ENCODE results near the gene FUT6. TPM values are rescaled to one million over a fixed set of nuclear protein-coding genes. Genes with fewer than 3 reads are reported as not detected.

FUT6 gene
- polyA plus RNA-seq, 1 donor: 13.4 TPM

DNA sequence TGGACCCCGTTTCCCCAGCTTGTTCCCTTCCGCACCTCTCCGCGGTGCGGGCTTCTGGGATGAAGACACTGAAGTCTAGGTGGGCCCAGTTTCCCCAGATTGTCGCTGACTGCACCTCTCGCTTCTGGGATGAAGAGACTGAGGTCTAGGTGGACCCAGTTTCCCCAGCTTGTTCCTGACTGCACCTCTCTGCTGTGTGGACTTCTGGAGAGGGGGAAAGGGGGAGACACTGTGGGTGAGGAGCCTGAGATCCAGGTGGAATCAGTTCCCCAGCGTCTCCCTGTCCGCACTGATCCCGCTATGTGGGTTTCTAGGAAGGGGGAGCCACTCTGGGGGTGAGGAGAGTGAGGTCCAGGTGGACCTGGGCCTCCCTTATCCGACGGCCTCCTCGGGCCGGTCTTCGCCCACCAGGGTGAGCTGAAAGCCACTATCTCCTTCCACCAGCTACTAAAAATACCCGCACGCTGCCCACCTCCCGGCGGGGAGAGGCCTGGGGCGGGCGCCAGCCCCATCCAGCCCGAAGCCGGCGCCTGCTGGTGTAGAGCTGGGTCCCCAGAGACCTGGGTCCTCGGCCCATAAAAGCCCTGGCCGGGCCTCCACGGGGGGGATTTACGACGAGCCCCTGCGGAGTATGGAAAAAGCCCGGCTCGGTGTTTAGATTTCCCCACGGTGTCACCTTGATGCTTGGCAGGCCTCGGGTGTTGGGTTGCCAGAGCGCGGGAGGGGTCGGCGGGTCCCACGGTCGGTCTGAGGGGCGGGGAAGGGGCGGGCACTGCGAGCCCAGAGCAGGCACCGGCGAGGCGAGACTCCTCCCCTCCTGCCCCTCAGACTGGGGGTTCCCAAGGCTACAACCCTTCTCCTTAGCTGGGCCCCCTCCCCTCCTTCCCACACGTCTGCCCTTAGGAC, 10.6 kb downstream of the FUT6 start:
- DNase-seq: peak; percentile 87

DNA sequence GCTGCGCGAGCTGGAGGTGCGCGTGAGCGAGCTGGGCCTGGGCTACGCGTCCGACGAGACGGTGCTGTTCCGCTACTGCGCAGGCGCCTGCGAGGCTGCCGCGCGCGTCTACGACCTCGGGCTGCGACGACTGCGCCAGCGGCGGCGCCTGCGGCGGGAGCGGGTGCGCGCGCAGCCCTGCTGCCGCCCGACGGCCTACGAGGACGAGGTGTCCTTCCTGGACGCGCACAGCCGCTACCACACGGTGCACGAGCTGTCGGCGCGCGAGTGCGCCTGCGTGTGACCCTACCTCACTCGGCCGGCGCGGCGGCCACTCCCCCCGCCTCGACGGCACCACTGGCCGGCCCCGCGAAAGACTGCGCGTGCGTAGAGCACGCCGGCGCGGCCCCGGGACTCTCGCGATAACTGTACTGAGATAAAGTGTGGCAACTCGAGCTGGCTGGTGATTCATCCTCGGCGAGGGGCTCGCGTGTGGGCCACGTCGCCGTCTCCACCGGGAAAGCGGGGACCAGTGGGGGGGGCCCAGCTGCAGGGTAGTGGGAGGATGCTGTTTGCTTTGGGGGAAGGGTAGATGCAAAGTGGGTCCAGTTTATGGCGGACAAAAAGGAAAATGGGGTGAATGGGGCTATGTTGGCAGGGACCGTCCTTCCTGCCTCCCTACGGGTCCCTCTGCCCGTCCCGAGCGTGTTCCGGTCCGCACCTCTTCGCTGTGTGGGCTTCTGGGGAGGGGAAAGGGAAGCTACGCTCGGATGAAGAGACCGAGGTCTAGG, 11.4 kb downstream of the FUT6 start:
- peak; percentile 93 for DNase-seq

DNA sequence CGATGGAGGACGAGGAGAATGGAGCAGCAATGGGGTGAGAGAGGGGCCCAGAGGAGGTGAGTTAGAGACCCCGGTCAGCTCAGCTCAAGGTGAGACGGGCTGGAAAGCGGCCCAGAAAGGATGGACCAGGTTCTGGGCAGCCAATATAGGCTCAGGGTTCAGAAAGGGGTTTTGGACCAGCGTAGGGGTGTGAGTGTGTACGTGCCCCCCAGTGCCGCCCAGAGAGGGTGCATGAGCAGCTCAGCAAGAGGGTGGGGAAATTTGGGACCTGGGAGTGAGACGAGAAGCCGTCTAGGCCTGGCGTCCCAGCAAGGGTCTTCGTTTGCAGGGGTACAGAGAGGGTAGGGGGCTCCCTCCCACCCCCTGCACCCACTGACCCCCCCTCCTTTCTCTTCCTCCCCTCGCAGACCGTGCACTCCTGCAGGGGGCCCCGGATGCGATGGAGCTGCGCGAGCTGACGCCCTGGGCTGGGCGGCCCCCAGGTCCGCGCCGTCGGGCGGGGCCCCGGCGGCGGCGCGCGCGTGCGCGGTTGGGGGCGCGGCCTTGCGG, 12.1 kb downstream of the FUT6 start:
- DNase-seq: no peak

DNA sequence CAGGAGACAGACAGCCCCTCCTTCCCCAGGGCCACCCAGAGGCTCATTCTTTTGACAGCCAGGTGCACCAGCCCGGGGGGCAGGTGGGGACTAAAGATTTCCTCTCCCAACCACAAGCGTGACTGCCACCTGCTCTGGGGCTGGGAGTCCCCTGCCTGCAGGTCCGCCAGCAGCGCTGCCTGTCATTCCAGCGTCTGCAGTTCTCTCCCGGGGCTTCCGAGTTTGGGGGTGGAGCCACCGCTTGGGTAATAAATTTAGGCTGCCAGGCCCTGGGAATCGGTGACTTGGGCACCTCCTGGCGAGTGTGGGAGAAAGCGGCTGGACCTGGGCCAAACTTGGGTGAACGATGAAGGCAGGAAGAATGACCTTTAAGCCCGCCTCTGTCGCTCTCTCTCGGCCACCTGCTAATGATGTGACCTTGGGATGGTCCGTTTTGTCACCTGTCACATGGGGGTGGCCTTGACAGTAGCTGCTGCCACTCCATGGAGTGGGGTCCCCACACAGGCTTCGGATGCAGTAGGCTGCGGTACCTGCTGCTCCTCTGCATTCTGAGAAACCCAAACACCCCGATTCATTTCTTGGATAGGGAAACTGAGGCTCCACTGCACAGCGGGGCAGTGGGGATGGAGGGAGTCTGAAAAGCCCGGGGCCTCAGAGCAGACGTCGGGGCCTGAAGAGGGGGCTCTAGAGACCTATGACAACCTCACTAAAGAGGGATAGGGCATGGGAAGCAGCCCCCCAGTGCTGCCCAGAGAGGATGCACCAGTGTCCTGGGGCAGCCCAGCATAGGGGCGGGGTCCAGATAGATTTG, 12.8 kb downstream of the FUT6 start:
- peak; percentile 82 for DNase-seq

DNA sequence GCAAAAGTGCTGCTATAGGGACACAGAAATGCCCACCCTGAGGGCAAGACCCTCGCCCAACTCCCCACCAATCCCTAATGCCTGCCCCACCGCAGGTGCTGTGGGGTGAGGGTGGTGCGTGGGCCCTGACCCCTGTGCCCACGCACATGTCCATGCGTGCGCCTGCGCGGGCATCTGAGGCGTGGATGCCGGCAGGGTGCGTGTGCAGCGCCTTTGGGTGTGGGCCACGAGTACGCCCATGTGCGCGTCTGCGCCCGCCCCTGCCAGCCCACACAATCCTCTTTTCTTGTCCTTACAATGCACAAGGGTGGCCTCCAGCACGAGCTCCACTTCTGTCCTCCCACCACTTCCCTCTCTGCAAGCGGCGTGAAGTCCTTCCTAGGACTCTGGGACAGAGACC, 14.3 kb downstream of the FUT6 start:
- no peak for DNase-seq

DNA sequence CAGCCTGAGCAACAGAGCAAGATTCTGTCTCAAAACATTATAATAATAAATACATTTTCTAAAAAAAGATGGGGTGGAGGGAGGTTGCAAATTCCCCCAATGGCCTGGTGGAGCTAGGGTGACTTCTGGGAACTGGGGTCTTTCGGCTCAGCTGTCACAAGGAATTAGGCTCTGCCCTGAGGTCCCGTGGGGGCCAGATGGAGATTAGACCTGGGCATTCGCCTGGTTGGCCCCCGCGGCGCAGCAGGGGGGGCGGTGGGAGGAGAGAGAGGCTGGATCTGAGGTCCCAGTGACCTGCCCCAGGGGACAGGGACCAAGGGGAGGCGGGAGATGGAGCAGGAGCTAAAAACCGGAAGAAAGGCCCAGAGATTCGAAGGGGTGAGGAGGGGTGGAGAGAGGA, 14.8 kb downstream of the FUT6 start:
- DNase-seq: no peak

DNA sequence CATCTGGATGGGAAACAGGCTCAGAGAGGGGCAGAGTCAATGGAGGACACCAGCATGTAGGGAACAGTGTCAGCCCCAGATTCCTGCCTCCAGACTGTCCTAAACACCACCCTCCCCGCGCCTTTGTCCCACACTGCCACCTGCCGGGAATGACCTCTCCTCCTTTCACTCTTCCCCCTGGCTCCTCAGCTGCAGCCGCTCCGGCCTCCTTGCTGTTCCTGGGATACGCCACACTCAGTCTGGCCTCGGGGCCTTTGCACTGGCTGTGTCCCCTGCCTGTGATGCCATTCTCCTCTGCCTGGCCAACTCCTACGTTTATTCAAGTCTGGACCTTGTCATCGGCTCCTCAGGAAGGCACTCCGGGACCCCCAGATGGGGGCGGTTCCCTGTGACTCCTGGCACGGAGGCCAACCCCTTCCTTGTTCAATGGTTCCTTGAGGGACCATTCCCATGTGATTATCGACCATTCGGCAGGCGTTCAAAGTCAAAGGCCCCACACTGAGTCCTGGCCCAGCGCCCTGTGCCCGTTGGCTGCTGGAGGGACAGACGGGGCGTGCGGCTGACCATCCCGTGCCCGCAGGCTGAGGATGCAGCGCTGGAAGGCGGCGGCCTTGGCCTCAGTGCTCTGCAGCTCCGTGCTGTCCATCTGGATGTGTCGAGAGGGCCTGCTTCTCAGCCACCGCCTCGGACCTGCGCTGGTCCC, 15.8 kb downstream of the FUT6 start:
- no peak for DNase-seq

DNA sequence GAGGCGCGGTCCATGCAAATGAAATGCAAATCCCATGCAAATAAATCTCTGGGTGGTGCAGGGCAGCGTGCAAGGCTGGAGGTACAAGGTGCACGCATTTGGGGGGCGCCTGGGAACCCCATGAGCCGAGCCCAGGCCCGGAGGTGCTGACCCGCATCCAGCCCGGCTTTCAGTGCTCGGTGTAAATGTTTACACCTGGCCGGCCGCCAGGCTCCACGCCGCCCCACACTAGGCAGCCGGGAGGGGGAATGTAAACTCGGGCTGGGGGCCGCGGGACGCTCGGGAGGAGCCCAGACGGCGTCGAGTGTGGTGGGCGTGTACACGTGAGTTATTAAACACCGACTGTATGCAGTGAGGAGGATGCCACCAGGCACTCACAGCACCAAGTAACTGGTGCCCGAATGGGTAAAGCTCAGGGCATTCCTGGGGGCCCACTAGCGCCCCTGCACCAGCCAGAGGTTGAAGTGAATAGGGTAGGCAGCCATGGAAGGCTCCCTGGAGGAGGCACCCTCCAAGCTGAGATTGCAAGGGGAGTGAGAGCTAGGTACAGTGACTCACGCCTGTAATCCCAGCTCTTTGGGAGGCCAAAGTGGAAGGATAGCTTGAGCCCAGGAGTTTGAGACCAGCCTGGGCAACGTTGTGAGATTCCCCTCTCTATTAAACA, 17.2 kb downstream of the FUT6 start:
- DNase-seq: no peak

DNA sequence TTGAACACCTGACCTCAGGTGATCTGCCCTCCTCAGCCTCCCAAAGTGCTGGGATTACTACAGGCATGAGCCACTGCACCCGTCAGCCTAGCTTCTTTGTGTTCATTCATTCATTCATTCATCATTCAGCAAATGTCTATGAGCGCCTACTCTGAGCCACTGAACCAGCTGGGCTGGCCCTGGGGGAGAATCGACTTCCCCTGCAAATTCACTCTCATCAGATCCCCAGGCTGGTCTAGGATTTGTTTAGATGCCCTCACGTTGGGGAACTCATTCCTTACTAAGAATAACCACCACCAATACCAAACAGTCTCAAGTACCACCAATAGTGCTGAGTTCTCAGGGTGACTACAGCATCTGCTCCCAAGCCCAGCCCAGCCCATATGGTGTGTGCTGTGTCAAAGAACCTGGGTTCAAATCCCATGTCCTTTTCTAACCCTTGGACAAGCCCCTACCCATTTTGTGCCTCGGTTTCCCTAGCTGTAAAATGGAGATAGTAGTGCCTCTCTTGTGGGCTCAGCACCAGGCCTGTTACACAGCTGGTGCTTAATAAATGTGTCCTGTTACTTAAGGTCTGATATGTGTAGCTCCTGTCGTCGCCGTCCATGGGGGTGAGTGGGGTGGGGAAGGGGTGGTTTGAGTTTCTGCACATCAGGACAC, 17.9 kb downstream of the FUT6 start:
- no peak for DNase-seq

DNA sequence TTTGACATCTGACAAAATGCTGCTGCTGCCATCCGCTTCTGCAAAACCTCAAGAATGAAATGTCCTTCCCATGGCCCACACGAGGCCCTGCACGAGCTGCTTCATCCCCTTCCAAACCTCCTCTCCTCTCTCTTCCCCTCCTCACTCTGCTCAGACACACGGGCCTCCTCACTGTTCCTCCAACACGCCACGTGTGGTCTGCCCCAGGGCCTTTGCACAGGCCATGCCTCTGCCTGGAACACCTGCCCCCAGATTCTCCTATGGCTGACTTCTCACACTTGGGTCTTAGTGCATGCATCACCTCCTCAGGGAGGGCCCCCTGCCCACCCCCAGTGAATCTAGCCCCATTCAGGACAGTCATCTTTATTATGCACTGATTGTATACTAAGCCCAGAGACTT, 18.7 kb downstream of the FUT6 start:
- no peak for DNase-seq

DNA sequence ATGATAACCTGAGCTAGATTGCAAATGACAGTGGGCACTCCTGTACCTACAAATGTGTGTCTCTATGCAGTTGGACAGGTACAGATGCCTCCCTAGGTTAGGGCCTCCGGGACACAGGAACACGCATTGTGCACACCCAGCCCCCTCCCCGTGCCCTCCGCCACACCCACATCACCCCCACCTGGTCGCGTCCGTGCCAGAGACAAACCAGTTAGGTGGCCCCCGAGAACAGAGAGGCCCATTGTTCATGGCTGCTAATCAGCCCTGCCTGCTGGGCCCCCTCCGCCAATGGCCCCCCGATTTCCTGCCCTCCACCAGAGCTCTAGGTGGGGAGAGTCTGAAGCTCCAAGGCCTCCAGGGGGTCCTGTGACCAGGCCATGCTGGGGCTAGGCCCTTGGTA, 20.9 kb downstream of the FUT6 start:
- no peak for DNase-seq

DNA sequence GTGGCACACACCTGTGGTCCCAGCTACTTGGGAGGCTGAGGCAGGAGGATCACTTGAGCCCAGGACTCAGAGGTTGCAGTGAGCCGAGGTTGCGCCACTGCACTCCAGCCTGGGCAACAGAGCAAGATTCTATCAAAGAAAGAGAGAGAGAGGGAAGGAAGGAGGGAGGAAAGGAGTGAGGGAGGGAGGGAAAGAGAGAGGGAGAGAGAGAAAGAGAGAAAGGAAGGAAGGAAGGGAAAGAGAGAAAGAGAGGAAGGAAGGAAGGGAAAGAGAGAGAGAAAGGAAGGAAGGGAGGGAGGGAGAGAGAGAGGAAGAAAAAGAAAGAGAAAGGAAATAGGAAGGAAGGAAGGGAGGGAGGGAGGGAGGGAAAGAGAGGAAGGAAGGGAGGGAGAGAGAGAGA, 22.3 kb downstream of the FUT6 start:
- DNase-seq: no peak

DNA sequence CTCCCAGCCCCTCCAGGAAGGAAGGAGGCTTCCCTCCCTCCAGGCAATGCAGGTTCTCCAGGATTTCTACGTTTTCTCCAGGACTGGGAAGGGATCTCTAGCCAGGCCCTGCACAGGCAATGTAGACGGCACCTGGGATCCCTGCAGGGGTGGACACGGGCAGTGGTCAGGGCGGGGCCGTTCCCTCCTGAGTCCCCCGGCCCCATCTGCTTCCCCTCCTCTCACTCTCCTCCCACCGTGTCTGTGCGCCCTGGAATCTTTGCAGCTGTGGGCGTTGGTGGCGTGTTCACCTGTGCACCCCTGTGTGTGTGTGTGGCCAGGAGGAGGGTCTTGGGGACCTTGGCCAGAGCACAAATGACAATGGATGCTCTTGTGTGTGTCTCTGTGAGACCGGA, 24.7 kb downstream of the FUT6 start:
- DNase-seq: no peak

DNA sequence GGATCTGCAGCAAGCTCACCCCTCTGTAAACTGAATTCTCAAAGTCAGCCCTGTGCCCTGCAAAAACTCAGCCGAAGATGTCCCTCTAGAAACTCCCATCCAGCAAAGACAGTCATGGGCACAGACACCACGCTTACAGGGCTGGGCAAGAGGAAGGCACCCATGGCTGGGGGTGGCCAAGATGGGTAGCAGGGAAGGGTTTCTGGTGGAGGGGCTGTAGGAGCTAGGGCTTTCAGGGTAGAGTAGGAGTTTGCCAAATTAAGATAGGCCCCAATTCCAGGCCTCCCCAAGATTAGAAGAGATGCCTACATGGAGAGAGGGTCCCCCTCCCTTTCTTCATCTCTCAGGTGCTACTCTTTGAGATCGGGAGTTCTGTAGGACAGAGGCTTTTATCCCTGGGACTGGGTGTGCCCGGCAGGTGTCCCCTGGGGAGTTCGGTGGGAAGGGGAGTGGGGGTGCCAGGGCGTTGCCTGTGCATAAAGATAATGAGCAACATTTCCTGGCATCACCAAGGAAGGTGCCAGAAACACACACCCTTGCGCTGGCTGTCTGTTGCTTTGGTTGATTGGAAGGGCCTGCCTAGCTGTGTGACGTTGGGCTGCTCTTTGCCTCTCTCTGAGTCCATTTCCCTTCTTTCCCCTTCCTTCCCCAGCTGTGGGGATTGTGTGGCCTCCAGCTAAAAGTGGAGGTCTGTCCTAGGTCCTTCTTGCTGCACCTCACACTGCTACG, 25.2 kb downstream of the FUT6 start:
- DNase-seq: no peak

DNA sequence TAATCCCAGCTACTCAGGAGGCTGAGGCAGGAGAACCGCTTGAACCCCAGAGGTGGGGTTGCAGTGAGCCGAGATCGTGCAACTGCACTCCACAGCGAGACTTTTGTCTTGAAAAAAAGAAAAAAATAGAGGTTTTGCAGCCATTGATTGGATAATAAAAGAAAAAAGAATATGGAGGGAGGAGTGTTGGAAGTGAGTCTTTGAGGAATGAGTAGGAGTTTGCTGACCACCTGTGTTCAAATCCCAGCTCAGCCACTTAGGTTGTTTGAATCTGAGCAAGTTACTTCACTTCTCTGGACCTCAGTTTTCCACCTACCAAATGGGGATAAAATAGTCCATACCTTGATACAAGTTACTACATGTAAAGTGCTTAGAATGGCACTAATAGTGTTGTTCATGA, 28.4 kb downstream of the FUT6 start:
- DNase-seq: no peak

DNA sequence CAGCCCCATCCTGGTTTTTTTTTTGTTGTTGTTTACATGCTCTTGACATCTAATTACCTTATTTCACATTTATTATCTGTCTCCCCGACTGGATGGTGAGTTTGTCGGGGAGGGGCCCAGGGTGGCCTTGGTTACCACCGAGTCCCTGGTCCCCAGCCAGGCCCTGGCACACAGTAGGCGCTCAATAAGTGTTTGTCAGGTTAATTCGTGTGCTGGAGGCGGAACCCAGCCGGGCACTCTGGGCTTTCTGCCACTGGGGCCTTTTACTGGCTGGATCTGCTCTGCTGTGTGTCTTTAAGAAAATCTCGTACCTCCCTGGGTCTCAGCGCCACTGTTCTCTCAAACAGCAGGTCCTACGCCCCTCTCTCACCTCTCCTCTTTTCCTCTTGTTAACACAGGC, 30.0 kb downstream of the FUT6 start:
- DNase-seq: no peak

DNA sequence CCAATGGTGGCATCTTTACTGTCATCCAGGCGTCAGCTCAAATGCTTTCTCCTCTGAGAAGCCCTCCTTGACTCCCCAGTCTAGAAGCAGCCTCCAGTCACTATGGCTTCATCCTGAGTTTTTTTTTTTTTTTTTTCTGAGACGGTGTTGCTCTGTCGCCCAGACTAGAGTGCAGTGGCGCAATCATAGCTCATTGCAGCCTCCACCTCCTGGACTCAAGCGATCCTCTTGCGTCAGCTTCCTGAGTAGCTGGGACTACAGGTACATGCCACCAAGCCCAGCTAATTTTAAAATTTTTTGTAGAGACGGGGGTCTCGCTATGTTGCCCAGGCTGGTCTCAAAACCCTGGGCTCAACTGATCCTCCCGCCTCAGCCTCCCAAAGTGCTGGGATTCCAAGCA, 30.4 kb downstream of the FUT6 start:
- DNase-seq: no peak

DNA sequence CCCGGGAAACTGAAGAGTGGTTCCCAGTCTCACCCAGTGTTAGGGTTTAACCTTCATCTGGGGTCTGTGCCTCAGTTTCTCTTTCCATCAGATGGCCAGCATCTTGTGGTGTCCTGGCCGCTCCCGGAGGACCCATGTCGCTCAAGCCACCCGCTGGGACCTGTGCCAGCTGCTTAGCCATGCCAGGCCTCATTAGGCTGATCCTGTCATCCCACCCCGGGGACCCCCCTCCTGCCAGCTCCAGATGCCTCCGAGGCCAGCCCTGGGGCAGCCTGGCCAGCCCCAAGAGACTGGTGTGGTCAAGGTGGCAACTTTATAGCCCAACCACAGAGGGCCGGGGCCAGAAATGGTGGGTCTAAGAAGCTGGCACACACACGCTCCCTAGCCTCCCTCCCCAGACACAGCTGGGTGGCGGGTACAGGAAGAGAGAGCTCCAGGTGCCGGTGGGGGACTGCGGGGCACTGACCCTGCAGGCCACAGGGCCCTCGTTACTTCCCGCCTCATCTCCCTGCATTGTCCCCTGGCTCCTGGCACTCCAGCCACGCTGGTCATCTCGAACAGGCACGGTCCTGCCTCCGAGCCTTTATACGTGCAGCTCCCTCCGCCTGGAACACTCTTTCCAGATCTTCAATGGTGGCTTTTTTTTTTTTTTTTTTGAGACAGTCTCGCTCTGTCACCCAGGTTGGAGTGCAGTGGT, 31.2 kb downstream of the FUT6 start:
- no peak for DNase-seq

DNA sequence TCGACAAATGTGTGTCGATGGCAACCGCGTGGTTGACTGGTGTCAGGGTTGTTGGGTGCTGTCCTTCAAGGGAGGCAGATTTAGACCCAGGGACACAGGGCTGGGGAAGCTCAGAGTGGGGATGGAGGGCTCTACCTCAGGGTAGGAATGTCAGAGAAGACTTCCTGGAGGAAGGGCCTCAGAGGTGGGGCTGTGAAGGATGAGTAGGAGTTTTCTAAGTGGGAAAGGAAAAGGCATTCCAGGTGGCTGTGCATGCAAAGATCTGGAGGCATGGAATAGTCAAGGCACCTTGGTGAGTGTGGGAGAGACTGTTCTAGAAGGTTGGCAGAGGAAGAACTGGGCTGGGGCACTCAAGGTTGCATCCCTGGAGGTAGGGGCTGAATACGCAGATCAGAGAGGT, 32.6 kb downstream of the FUT6 start:
- no peak for DNase-seq

Measured in left kidney (tissue), 2 donors.